HG02970 (cell line): ENCODE results near the gene IGLL1.
"Not testable (repeated sequence)": the region's sequence is repeated elsewhere in the genome, so short reads cannot be mapped to it uniquely, and the experiment has no call there.

Experiments
- ATAC-seq: cut with Tn5 transposase; IDR thresholded peaks from one replicate; pipeline ENCODE4 v1.9.1; 2021; ENCODE audit warnings: mild to moderate bottlenecking, moderate library complexity, moderate number of reproducible peaks; ENCODE audit not compliant: unreplicated experiment, low FRiP score

The IGLL1 gene

GRCh38 chr22:23543506-23544000 lies 36.5 kb downstream of the IGLL1 start:
- not testable (repeated sequence) for ATAC-seq

GRCh38 chr22:23542933-23543332 lies 37.2 kb downstream of the IGLL1 start:
- no peak for ATAC-seq

- ATAC-seq: not testable (repeated sequence)
These were observed 37.7 kb downstream of the IGLL1 start for GRCh38 chr22:23542391-23542790.

- ATAC-seq: not testable (repeated sequence)
These were observed 38.2 kb downstream of the IGLL1 start for GRCh38 chr22:23541849-23542281.

- ATAC-seq: not testable (repeated sequence)
These were observed 39.3 kb downstream of the IGLL1 start for GRCh38 chr22:23540837-23541236.

GRCh38 chr22:23539839-23540198 lies 40.3 kb downstream of the IGLL1 start:
- not testable (repeated sequence) for ATAC-seq

GRCh38 chr22:23539135-23539838 lies 40.8 kb downstream of the IGLL1 start:
- ATAC-seq: no peak

GRCh38 chr22:23538696-23539030 lies 41.4 kb downstream of the IGLL1 start:
- not testable (repeated sequence) for ATAC-seq

GRCh38 chr22:23537830-23538695 lies 42.0 kb downstream of the IGLL1 start:
- ATAC-seq: not testable (repeated sequence)

- ATAC-seq: no peak
These were observed 42.7 kb downstream of the IGLL1 start for GRCh38 chr22:23537416-23537815.

GRCh38 chr22:23536821-23537345 lies 43.2 kb downstream of the IGLL1 start:
- no peak for ATAC-seq

GRCh38 chr22:23535790-23536661 lies 44.1 kb downstream of the IGLL1 start:
- not testable (repeated sequence) for ATAC-seq

- ATAC-seq: no peak
These were observed 45.0 kb downstream of the IGLL1 start for GRCh38 chr22:23534851-23535717.

GRCh38 chr22:23534201-23534850 lies 45.8 kb downstream of the IGLL1 start:
- ATAC-seq: no peak

- ATAC-seq: no peak
These were observed 46.3 kb downstream of the IGLL1 start for GRCh38 chr22:23533771-23534191.

GRCh38 chr22:23533328-23533762 lies 46.7 kb downstream of the IGLL1 start:
- ATAC-seq: no peak

- ATAC-seq: no peak
These were observed 47.4 kb downstream of the IGLL1 start for GRCh38 chr22:23532731-23533130.

GRCh38 chr22:23531966-23532705 lies 48.0 kb downstream of the IGLL1 start:
- ATAC-seq: no peak
